Skeletal muscle satellite cell (primary cell): ENCODE data around the gene TPO.

Experiments used
- H3K27me3 ChIP-seq: 2 replicates; pipeline ENCODE4 v1.7.0; 2013; ENCODE audit warnings: low read length; ENCODE audit not compliant: control insufficient read depth, insufficient read depth
- H3K36me3 ChIP-seq: 2 replicates; pipeline ENCODE4 v1.7.0; 2013; ENCODE audit warnings: mild to moderate bottlenecking, control low read depth, low read length; ENCODE audit not compliant: insufficient read depth
- H3K4me1 ChIP-seq: 2 replicates; pipeline ENCODE4 v1.7.0; 2013; ENCODE audit warnings: low read length; ENCODE audit not compliant: control insufficient read depth, insufficient read depth
- H3K4me2 ChIP-seq: 2 replicates; pipeline ENCODE4 v1.7.0; 2013; ENCODE audit warnings: mild to moderate bottlenecking, low read length
- H3K4me3 ChIP-seq: 2 replicates; pipeline ENCODE4 v1.7.0; 2013; ENCODE audit warnings: low read length
- H3K9ac ChIP-seq: 2 replicates; pipeline ENCODE4 v1.7.0; 2013; ENCODE audit warnings: mild to moderate bottlenecking, low read depth, low read length, moderate library complexity
- H3K9me3 ChIP-seq: replicated peaks from 2 replicates; pipeline ENCODE4 v1.7.0; 2013; ENCODE audit warnings: mild to moderate bottlenecking, control low read depth, low read length

Gene TPO

GRCh38 chr2:1552611-1553010 is 139.3 kb downstream of the TPO start:
- Histone ChIP-seq H3K4me2 (no peak overlapping the region), H3K27me3 (no peaks in the 10 kb centered on the region), H3K9ac (no peak overlapping the region), H3K36me3 (no peaks in the 10 kb centered on the region), H3K4me3 (no peak overlapping the region), H3K9me3 (no peaks in the 10 kb centered on the region), H3K4me1 (peaks cover 23% of the 10 kb centered on the region)

- H3K9ac ChIP-seq, result no peak overlapping the region
- no peaks in the 10 kb centered on the region for H3K36me3 ChIP-seq
- H3K4me1 ChIP-seq, result peaks cover 21% of the 10 kb centered on the region
- H3K4me2 ChIP-seq, result no peak overlapping the region
- no peaks in the 10 kb centered on the region for H3K9me3 ChIP-seq
- H3K4me3 ChIP-seq, result no peak overlapping the region
- peaks cover 1% of the 10 kb centered on the region for H3K27me3 ChIP-seq
Observed at GRCh38 chr2:1553671-1554295, 140.5 kb downstream of the TPO start.

GRCh38 chr2:1556286-1556685 is 143.0 kb downstream of the TPO start:
- Histone ChIP-seq H3K4me3 (no peak overlapping the region), H3K36me3 (no peaks in the 10 kb centered on the region), H3K4me2 (no peak overlapping the region), H3K9me3 (no peaks in the 10 kb centered on the region), H3K4me1 (peaks cover 16% of the 10 kb centered on the region), H3K27me3 (peaks cover 12% of the 10 kb centered on the region), H3K9ac (no peak overlapping the region)

GRCh38 chr2:1556776-1557466 is 143.7 kb downstream of the TPO start:
- H3K36me3 ChIP-seq, result no peaks in the 10 kb centered on the region
- H3K9ac ChIP-seq, result no peak overlapping the region
- H3K27me3 ChIP-seq, result peaks cover 19% of the 10 kb centered on the region
- no peak overlapping the region for H3K4me3 ChIP-seq
- no peaks in the 10 kb centered on the region for H3K9me3 ChIP-seq
- H3K4me2 ChIP-seq, result no peak overlapping the region
- peaks cover 16% of the 10 kb centered on the region for H3K4me1 ChIP-seq

GRCh38 chr2:1557467-1557820 is 144.2 kb downstream of the TPO start:
- Histone ChIP-seq H3K9ac (no peak overlapping the region), H3K4me3 (no peak overlapping the region), H3K4me1 (peaks cover 16% of the 10 kb centered on the region), H3K36me3 (no peaks in the 10 kb centered on the region), H3K9me3 (no peaks in the 10 kb centered on the region), H3K27me3 (peaks cover 24% of the 10 kb centered on the region), H3K4me2 (no peak overlapping the region)

- Histone ChIP-seq H3K4me3 (no peak overlapping the region), H3K36me3 (no peaks in the 10 kb centered on the region), H3K4me1 (peaks cover 11% of the 10 kb centered on the region), H3K4me2 (no peak overlapping the region), H3K27me3 (peaks cover 24% of the 10 kb centered on the region), H3K9me3 (no peaks in the 10 kb centered on the region), H3K9ac (no peak overlapping the region)
Observed at GRCh38 chr2:1559589-1560175, 146.4 kb downstream of the TPO start.

GRCh38 chr2:1561259-1561658 is 148.0 kb downstream of the TPO start:
- no peaks in the 10 kb centered on the region for H3K9me3 ChIP-seq
- H3K36me3 ChIP-seq, result no peaks in the 10 kb centered on the region
- H3K4me2 ChIP-seq, result no peak overlapping the region
- H3K27me3 ChIP-seq, result peaks cover 24% of the 10 kb centered on the region
- H3K4me3 ChIP-seq, result no peak overlapping the region
- H3K4me1 ChIP-seq, result peaks cover 11% of the 10 kb centered on the region
- H3K9ac ChIP-seq, result no peak overlapping the region

GRCh38 chr2:1561811-1562421 is 148.7 kb downstream of the TPO start:
- Histone ChIP-seq H3K27me3 (peaks cover 24% of the 10 kb centered on the region), H3K36me3 (no peaks in the 10 kb centered on the region), H3K4me3 (no peak overlapping the region), H3K9ac (no peak overlapping the region), H3K4me1 (peaks cover 5% of the 10 kb centered on the region), H3K9me3 (no peaks in the 10 kb centered on the region), H3K4me2 (no peak overlapping the region)

- Histone ChIP-seq H3K27me3 (peaks cover 24% of the 10 kb centered on the region), H3K4me1 (no peaks in the 10 kb centered on the region), H3K36me3 (no peaks in the 10 kb centered on the region), H3K4me3 (no peak overlapping the region), H3K9me3 (no peaks in the 10 kb centered on the region), H3K9ac (no peak overlapping the region), H3K4me2 (no peak overlapping the region)
Observed at GRCh38 chr2:1563084-1563857, 150.0 kb downstream of the TPO start.

GRCh38 chr2:1563943-1564891 is 151.0 kb downstream of the TPO start:
- Histone ChIP-seq H3K9ac (no peak overlapping the region), H3K9me3 (no peaks in the 10 kb centered on the region), H3K27me3 (peaks cover 18% of the 10 kb centered on the region), H3K4me1 (no peaks in the 10 kb centered on the region), H3K4me2 (no peak overlapping the region), H3K4me3 (no peak overlapping the region), H3K36me3 (no peaks in the 10 kb centered on the region)
